Upper lobe of left lung (tissue), 6 donors: Measurements from ENCODE around the gene FUT2. TPM values are rescaled to one million over a fixed set of nuclear protein-coding genes. Genes with fewer than 3 reads are reported as not detected.

Source experiments
- ATAC-seq, 2 donors: fragments of 200-7000 bp; cut with Tn5 transposase; one replicate each; pipeline ENCODE4 v1.9.1; 2022; ENCODE audit warnings: mild to moderate bottlenecking in 2 of 2, moderate library complexity in 2 of 2; ENCODE audit not compliant: low FRiP score in 2 of 2
- DNase-seq, 2 donors: peaks; one replicate each; pipeline ENCODE4 v3.0.0-alpha.2; 2019 to 2020
- H3K27ac ChIP-seq, 4 donors: fragments of 200-600 bp; sonication (generic); one replicate each; pipeline ENCODE4 v1.5.1; 2016 to 2019
- H3K27me3 ChIP-seq, 4 donors: fragments of 200-600 bp; sonication (generic); one replicate each; pipeline ENCODE4 v1.5.1; 2017 to 2019
- H3K36me3 ChIP-seq, 4 donors: fragments of 200-600 bp; sonication (generic); one replicate each; pipeline ENCODE4 v1.5.1; 2016 to 2019
- H3K4me1 ChIP-seq, 4 donors: fragments of 200-600 bp; sonication (generic); one replicate each; pipeline ENCODE4 v1.5.1; 2018 to 2019
- H3K4me3 ChIP-seq, 4 donors: fragments of 200-600 bp; sonication (generic); one replicate each; pipeline ENCODE4 v1.5.1; 2017 to 2019; ENCODE audit warnings: mild to moderate bottlenecking in 2 of 4, moderate library complexity in 1 of 4
- H3K9me3 ChIP-seq, 4 donors: fragments of 200-600 bp; sonication (generic); one replicate each; pipeline ENCODE4 v1.5.1; 2018 to 2019
- CTCF ChIP-seq, 6 experiments: fragments of 450-650 bp in 4 of 6; fragments of 200-600 bp in 2 of 6; sonication (generic) in 2 of 6; IDR thresholded peaks; one replicate each; pipeline ENCODE4 v1.5.1; 2016 to 2019; ENCODE audit warnings: antibody characterized with exemption in 6 of 6
- EP300 ChIP-seq, 4 donors: sonication (generic); formaldehyde crosslinking; IDR thresholded peaks; one replicate each; pipeline ENCODE4 v1.5.1; 2017; ENCODE audit warnings: antibody characterized with exemption in 4 of 4, control low read depth in 2 of 4
- POLR2A ChIP-seq, 4 donors: fragments of 450-650 bp; IDR thresholded peaks; one replicate each; pipeline ENCODE4 v1.5.1; 2016 to 2017; ENCODE audit warnings: antibody characterized with exemption in 4 of 4, mild to moderate bottlenecking in 2 of 4
- POLR2AphosphoS5 ChIP-seq, 2 donors: sonication (generic); formaldehyde crosslinking; IDR thresholded peaks; one replicate each; pipeline ENCODE4 v1.5.1; 2017; ENCODE audit warnings: antibody characterized with exemption in 2 of 2
- WGBS, 2 donors: methylation state at CpG; one replicate each; pipeline ENCODE4 v1.1.5; 2017 to 2018; 5-methylcytosine and 5-hydroxymethylcytosine counted together
- total RNA-seq, 6 donors: library from RNA; depleted of rRNA in 4 of 6; stranded (reverse); fragments of >200 nt in 4 of 6; gene quantifications; one replicate each; pipeline versions ENCODE4 v1.1.0 to v1.2.1, GENCODE V29; 2016 to 2021
- donor health status: DM: no; HTN: no; CAD: no; lungs with moderate emphysema.
- donor health status: DM: no; HTN: yes; CAD: no; lungs with severe emphysema.

FUT2 gene
- total RNA-seq, 6 donors from 2014 or later = 0.15 to 4.7 (median 1.9) TPM; not detected in 1

- no peak overlapping the region for H3K4me3 ChIP-seq
- peaks cover 8 to 12% (median 8%) of the 10 kb centered on the region in 4 donors for H3K4me1 ChIP-seq
- no peaks in the 10 kb centered on the region for H3K27me3 ChIP-seq
- no peaks in the 10 kb centered on the region for H3K9me3 ChIP-seq
- ATAC-seq (no peak), DNase-seq (peak in 1 of 2 donors; percentile 59)
- H3K27ac ChIP-seq = no peak overlapping the region
- WGBS, 2 donors = 81 to 84% methylated on average over 24 to 25 of the region's 25 CpGs
- no peaks in the 10 kb centered on the region for H3K36me3 ChIP-seq
- no peak for TF ChIP-seq POLR2AphosphoS5 (IDR thresholded peaks at IDR 0.05)
- TF ChIP-seq POLR2A (IDR thresholded peaks at IDR 0.05) = no peak
- no peak for TF ChIP-seq CTCF (IDR thresholded peaks at IDR 0.05)
- TF ChIP-seq EP300 (IDR thresholded peaks at IDR 0.05) = no peak
Observed at GRCh38 chr19:48673436-48674100, 22.2 kb upstream of the FUT2 start.

DNA sequence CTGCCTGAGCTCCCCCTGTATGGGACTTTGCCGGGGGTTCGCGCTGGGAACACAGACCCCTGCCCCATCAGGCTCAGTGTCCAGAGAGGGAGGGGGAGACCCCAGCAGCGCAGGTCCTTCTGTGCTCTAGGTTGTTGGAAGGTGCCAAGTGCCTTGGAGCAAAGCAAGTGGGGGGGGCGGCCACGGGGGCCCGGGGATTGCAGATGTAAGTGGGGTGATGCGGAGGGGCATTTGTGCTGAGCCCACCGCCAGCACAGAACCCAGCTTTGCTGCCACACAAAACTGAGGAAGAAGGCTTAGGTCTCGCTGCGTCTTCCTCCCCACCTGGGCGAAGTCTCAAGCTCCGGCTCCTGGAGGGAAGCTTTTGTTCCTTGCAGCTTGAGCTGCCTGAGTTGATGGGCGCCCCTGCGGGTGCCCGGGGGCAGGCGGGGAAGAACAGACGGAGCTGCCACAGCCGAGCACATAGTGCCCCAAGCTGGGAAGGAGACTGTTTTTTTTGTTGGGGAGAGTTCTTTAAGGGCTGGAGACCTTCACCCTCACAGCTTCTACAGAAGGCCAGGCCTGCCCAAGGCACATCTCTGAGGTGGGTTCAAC lies 21.5 kb upstream of the FUT2 start:
- peaks cover 8 to 12% (median 8%) of the 10 kb centered on the region in 4 donors for H3K4me1 ChIP-seq
- ATAC-seq (no peak), DNase-seq (peak in 1 of 2 donors; percentile 75)
- H3K4me3 ChIP-seq = no peak overlapping the region
- no peak overlapping the region for H3K27ac ChIP-seq
- 79 to 90% methylated on average over 9 to 18 of the region's 19 CpGs for WGBS, 2 donors
- TF ChIP-seq CTCF (IDR thresholded peaks at IDR 0.05) = no peak
- no peak for TF ChIP-seq POLR2AphosphoS5 (IDR thresholded peaks at IDR 0.05)
- TF ChIP-seq EP300 (IDR thresholded peaks at IDR 0.05) = no peak
- no peak for TF ChIP-seq POLR2A (IDR thresholded peaks at IDR 0.05)
- H3K27me3 ChIP-seq = no peaks in the 10 kb centered on the region
- no peaks in the 10 kb centered on the region for H3K9me3 ChIP-seq
- H3K36me3 ChIP-seq = no peaks in the 10 kb centered on the region

GRCh38 chr19:48674921-48675824 lies 20.6 kb upstream of the FUT2 start:
- 40 to 50% methylated on average over 10 to 28 of the region's 28 CpGs for WGBS, 2 donors
- no peaks in the 10 kb centered on the region for H3K9me3 ChIP-seq
- H3K4me3 ChIP-seq = no peak overlapping the region
- DNase-seq (peak; percentile 83 to 87), ATAC-seq (peak; percentile 58 to 90)
- H3K27me3 ChIP-seq = no peaks in the 10 kb centered on the region
- peaks cover 8 to 12% (median 8%) of the 10 kb centered on the region in 4 donors for H3K4me1 ChIP-seq
- TF ChIP-seq POLR2A (IDR thresholded peaks at IDR 0.05) (no peak), POLR2AphosphoS5 (IDR thresholded peaks at IDR 0.05) (peak in 1 of 2 donors; percentile 13), CTCF (IDR thresholded peaks at IDR 0.05) (peak; percentile 85 to 88 (median 86))
- no peaks in the 10 kb centered on the region for H3K36me3 ChIP-seq
- peak overlapping the region in 2 of 4 donors; percentile 2 to 20 for H3K27ac ChIP-seq

GRCh38 chr19:48676487-48676886 lies 19.3 kb upstream of the FUT2 start:
- TF ChIP-seq CTCF (IDR thresholded peaks at IDR 0.05) (no peak), EP300 (IDR thresholded peaks at IDR 0.05) (no peak), POLR2AphosphoS5 (IDR thresholded peaks at IDR 0.05) (no peak), POLR2A (IDR thresholded peaks at IDR 0.05) (no peak)
- DNase-seq = no peak
- no peak for ATAC-seq
- Histone ChIP-seq H3K4me1 (peaks cover 8 to 12% (median 8%) of the 10 kb centered on the region in 4 donors), H3K9me3 (no peaks in the 10 kb centered on the region), H3K27ac (no peak overlapping the region), H3K36me3 (no peaks in the 10 kb centered on the region), H3K27me3 (no peaks in the 10 kb centered on the region), H3K4me3 (no peak overlapping the region)
- 87 to 93% methylated on average over 14 to 16 of the region's 17 CpGs for WGBS, 2 donors
